Liver (tissue), 3 donors: ENCODE measurements around the gene LIPC.

Experiments used
- EGR1 ChIP-seq, 2 donors: IDR thresholded peaks; 2 replicates each; pipeline ENCODE4 v1.6.1; 2016 to 2018; ENCODE audit warnings: antibody characterized with exemption in 2 of 2, low read depth in 2 of 2
- FOXA1 ChIP-seq: IDR thresholded peaks from 2 replicates; pipeline ENCODE4 v1.6.1; 2016; ENCODE audit warnings: antibody characterized with exemption
- FOXA2 ChIP-seq: IDR thresholded peaks from 2 replicates; pipeline ENCODE4 v1.6.1; 2016; ENCODE audit warnings: antibody characterized with exemption
- GABPA ChIP-seq, 2 donors: IDR thresholded peaks in 1 of 2; conservative IDR thresholded peaks in 1 of 2; 2 replicates each; pipeline ENCODE4 v1.6.1; 2016; ENCODE audit warnings: antibody characterized with exemption in 2 of 2, mild to moderate bottlenecking in 1 of 2, moderate library complexity in 1 of 2
- JUND ChIP-seq, 2 donors: IDR thresholded peaks; 2 replicates each; pipeline ENCODE4 v1.6.1; 2016; ENCODE audit warnings: antibody characterized with exemption in 2 of 2
- YY1 ChIP-seq: IDR thresholded peaks from 2 replicates; pipeline ENCODE4 v1.6.1; 2016; ENCODE audit warnings: antibody characterized with exemption, mild to moderate bottlenecking
- TF ChIP-seq, protein P1 (sequence below): fragments of 150-350 bp; IDR thresholded peaks from 2 replicates; pipeline ENCODE4 v1.5.1; 2017; ENCODE audit warnings: improper control_type of control experiment, low read depth, low read length; ENCODE audit not compliant: missing input control
- TF ChIP-seq, protein P2 (sequence below): IDR thresholded peaks from 2 replicates; pipeline ENCODE4 v1.6.1; 2016; ENCODE audit warnings: antibody characterized with exemption
- TF ChIP-seq, protein P3 (sequence below): IDR thresholded peaks from 2 replicates; pipeline ENCODE4 v1.6.1; 2016; ENCODE audit warnings: antibody characterized with exemption
- TF ChIP-seq, protein P4 (sequence below): IDR thresholded peaks from 2 replicates; pipeline ENCODE4 v1.6.1; 2016; ENCODE audit warnings: antibody characterized with exemption
- TF ChIP-seq, protein P5 (sequence below): IDR thresholded peaks from 2 replicates; pipeline ENCODE4 v1.6.1; 2016; ENCODE audit warnings: antibody characterized with exemption, mild to moderate bottlenecking
- donor health status: healthy.
- donor health status: healthy.

DNA sequence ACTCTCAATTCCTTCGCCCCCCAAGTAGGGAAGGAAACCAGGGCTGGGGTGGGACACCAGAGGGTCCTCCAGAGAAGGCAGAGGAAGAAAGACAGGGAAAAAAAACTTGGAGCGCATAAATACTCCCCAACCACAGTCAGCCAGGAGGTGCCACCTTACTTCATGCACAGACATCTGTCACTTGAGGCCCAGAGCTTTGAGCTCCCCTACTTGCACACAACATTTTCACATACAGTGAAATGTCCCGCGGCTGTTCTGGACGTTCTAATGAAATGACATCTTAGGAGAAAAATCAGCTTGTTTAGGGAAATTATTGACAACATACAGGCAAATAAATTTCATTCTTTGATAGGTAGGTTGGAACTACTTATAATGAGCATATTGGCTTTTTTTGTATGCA lies 113.0 kb downstream of the LIPC start:
- TF ChIP-seq, protein P1, sequence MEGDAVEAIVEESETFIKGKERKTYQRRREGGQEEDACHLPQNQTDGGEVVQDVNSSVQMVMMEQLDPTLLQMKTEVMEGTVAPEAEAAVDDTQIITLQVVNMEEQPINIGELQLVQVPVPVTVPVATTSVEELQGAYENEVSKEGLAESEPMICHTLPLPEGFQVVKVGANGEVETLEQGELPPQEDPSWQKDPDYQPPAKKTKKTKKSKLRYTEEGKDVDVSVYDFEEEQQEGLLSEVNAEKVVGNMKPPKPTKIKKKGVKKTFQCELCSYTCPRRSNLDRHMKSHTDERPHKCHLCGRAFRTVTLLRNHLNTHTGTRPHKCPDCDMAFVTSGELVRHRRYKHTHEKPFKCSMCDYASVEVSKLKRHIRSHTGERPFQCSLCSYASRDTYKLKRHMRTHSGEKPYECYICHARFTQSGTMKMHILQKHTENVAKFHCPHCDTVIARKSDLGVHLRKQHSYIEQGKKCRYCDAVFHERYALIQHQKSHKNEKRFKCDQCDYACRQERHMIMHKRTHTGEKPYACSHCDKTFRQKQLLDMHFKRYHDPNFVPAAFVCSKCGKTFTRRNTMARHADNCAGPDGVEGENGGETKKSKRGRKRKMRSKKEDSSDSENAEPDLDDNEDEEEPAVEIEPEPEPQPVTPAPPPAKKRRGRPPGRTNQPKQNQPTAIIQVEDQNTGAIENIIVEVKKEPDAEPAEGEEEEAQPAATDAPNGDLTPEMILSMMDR, result no peak
- TF ChIP-seq, protein P2, sequence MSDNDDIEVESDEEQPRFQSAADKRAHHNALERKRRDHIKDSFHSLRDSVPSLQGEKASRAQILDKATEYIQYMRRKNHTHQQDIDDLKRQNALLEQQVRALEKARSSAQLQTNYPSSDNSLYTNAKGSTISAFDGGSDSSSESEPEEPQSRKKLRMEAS, result no peak
- TF ChIP-seq FOXA2 (no peak), YY1 (no peak), GABPA (IDR thresholded peaks at IDR 0.05 in 1 of 2, conservative IDR thresholded peaks at IDR 0.05 in 1 of 2) (no peak), FOXA1 (no peak), EGR1 (IDR thresholded peaks at IDR 0.05; ENCODE audit: low read depth in 2 of 2) (no peak), JUND (IDR thresholded peaks at IDR 0.05) (no peak)
- TF ChIP-seq, protein P3, sequence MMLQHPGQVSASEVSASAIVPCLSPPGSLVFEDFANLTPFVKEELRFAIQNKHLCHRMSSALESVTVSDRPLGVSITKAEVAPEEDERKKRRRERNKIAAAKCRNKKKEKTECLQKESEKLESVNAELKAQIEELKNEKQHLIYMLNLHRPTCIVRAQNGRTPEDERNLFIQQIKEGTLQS, result no peak
- TF ChIP-seq, protein P4, sequence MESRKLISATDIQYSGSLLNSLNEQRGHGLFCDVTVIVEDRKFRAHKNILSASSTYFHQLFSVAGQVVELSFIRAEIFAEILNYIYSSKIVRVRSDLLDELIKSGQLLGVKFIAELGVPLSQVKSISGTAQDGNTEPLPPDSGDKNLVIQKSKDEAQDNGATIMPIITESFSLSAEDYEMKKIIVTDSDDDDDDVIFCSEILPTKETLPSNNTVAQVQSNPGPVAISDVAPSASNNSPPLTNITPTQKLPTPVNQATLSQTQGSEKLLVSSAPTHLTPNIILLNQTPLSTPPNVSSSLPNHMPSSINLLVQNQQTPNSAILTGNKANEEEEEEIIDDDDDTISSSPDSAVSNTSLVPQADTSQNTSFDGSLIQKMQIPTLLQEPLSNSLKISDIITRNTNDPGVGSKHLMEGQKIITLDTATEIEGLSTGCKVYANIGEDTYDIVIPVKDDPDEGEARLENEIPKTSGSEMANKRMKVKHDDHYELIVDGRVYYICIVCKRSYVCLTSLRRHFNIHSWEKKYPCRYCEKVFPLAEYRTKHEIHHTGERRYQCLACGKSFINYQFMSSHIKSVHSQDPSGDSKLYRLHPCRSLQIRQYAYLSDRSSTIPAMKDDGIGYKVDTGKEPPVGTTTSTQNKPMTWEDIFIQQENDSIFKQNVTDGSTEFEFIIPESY, result no peak
- TF ChIP-seq, protein P5, sequence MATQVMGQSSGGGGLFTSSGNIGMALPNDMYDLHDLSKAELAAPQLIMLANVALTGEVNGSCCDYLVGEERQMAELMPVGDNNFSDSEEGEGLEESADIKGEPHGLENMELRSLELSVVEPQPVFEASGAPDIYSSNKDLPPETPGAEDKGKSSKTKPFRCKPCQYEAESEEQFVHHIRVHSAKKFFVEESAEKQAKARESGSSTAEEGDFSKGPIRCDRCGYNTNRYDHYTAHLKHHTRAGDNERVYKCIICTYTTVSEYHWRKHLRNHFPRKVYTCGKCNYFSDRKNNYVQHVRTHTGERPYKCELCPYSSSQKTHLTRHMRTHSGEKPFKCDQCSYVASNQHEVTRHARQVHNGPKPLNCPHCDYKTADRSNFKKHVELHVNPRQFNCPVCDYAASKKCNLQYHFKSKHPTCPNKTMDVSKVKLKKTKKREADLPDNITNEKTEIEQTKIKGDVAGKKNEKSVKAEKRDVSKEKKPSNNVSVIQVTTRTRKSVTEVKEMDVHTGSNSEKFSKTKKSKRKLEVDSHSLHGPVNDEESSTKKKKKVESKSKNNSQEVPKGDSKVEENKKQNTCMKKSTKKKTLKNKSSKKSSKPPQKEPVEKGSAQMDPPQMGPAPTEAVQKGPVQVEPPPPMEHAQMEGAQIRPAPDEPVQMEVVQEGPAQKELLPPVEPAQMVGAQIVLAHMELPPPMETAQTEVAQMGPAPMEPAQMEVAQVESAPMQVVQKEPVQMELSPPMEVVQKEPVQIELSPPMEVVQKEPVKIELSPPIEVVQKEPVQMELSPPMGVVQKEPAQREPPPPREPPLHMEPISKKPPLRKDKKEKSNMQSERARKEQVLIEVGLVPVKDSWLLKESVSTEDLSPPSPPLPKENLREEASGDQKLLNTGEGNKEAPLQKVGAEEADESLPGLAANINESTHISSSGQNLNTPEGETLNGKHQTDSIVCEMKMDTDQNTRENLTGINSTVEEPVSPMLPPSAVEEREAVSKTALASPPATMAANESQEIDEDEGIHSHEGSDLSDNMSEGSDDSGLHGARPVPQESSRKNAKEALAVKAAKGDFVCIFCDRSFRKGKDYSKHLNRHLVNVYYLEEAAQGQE, result no peak
